ENCODE results near the gene SLC13A2.
"Not testable (repeated sequence)": the region's sequence is repeated elsewhere in the genome, so short reads cannot be mapped to it uniquely, and the experiment has no call there.

The SLC13A2 gene

GRCh38 chr17:28473542-28473941, at the start of gene SLC13A2:
SLC13A2 (plus strand) TSS chr17:28473644; CDS start chr17:28473713, 69 bp downstream.
- DNase-seq, result no peak

- DNase-seq, result no peak
Observed at GRCh38 chr17:28425206-28425605, 48.2 kb upstream of the SLC13A2 start.

DNA sequence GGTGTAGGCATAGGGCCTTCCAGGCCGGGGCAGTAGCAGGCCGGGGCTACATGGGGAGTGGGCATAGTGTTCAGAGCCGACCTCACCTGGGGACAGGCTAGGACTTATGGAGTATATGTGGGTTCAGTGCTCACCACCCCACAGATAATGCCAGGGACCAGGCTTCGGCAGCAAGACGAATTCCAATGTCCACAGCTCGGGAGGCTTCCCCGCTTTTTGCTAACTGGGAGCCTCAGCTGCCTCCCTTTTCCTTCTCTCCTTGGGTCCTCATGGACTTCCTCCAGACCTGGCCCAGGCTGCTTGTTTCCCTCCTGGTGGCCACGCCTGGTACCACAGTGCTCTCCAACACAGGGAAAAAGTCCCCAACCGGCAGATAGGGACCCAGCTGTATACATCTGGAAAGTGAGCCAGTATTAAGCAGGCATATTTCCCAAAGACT, 47.3 kb upstream of the SLC13A2 start:
- DNase-seq, result no peak

- DNase-seq, result no peak
Observed at GRCh38 chr17:28427371-28427770, 46.1 kb upstream of the SLC13A2 start.

GRCh38 chr17:28427982-28428381, 45.5 kb upstream of the SLC13A2 start:
- not testable (repeated sequence) for DNase-seq

GRCh38 chr17:28433721-28434120, 39.7 kb upstream of the SLC13A2 start:
- no peak for DNase-seq

DNA sequence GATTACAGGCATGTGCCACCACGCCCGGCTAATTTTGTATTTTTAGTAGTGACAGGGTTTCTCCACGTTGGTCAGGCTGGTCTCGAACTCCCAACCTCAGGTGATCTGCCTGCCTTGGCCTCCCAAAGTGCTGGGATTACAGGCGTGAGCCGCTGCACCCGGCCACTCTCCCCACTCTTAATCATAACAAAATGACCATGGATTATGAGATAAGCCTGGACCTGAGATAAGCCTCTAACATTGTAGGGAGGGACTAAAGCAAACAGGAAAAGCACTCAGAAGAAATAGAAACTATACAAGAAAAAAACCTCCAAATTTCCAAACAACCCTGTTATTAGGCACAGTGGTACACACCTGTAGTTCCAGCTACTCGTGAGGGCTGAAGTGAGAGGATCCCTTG, 39.1 kb upstream of the SLC13A2 start:
- not testable (repeated sequence) for DNase-seq

DNA sequence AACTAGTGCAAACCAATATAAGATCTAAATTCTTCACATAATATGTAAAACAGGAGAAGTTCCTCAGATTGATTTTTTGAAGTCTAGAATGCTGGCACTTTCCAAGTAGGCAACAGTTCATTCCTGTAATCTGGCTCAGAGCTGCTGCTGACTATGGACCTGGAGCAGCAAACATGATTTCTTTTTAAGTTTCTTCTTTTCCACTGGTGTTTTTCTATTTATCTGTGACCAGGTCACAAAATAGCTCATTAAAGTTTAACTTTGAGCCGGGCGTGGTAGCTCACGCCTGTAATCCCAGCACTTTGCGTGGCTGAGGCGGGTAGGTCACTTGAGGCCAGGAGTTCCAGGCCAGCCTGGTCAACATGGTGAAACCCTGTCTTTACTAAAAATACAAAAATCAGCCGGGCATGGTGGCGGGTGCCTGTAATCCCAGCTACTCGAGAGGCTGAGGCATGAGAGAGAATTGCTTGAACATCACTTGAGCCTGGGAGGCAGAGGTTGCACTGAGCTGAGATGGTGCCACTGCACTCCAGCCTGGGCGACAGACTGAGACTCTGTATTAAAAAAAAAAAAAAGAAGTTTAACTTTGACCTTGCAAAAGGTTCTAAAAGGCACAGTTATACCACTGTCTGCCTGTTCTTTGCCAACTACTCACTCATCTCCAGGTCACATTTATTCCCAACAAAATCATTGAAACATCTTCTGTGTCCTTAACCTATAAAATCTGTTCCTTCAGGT, 29.4 kb upstream of the SLC13A2 start:
- DNase-seq, result no peak

GRCh38 chr17:28446716-28447395, 26.6 kb upstream of the SLC13A2 start:
- no peak for DNase-seq

DNA sequence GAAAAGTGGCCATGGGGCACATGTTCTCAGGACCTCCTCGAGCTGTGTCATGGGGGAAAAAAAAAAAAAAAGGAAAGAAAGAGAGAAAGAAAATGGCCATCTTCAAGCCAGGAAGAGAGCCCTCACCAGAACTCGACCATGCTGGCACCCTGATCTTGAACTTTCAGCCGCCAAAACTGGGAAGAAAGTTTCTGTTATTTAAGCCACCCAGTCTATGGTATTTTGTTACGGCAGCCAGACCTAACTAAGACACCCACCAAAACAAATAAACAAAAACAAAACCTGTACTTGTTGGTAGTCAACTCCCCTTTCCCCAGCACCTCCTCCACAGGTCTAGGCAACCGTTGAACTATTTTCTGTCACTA, 26.1 kb upstream of the SLC13A2 start:
- DNase-seq, result no peak

DNA sequence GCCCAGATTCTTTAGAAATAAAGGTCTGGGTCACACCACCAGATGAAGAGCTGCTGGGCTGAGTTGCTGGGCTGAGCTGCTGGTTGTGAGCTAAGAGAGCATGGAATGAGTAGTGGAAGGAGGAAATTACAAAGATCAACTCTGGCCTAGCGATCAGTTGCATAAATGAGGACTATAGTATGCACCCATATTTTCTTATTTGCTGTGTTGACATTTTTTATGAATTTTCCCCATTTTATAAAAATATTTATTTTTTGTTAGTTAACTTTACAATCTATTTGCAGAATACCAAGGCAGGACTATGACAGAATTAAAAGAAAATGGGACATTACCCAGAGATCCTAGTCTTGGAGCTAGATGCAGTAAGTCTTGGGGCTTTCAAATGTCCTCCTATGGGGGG, 23.6 kb upstream of the SLC13A2 start:
- no peak for DNase-seq

- DNase-seq, result no peak
Observed at GRCh38 chr17:28457890-28458289, 15.6 kb upstream of the SLC13A2 start.

DNA sequence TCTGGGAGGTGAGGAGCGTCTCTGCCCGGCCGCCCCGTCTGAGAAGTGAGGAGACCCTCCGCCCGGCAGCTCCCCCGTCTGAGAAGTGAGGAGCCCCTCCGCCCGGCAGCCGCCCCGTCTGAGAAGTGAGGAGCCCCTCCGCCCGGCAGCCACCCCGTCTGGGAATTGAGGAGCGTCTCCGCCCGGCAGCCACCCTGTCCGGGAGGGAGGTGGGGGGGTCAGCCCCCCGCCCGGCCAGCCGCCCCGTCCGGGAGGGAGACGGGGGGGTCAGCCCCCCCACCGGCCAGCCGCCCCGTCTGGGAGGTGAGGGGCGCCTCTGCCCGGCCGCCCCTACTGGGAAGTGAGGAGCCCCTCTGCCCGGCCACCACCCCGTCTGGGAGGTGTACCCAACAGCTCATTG, 14.6 kb upstream of the SLC13A2 start:
- DNase-seq, result not testable (repeated sequence)

DNA sequence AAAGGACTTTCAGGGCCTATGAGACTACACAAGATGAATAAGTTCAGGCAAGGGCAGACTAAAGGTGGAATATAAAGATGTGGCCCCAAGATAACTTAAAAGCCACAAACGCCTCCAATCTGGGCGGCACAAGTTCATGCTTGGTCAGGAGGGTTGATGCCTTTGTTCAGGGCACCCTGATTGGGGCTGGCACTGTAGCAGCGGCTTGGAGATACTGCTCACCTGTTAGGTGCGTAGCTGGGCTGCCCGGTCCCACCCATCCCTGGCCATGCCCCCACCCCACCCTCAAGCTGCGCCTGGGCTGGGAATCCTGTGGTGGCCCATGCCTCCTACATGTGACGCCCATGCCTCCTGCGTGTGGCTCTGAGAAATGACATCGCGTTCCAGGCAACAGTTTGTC, 12.5 kb upstream of the SLC13A2 start:
- no peak for DNase-seq

DNA sequence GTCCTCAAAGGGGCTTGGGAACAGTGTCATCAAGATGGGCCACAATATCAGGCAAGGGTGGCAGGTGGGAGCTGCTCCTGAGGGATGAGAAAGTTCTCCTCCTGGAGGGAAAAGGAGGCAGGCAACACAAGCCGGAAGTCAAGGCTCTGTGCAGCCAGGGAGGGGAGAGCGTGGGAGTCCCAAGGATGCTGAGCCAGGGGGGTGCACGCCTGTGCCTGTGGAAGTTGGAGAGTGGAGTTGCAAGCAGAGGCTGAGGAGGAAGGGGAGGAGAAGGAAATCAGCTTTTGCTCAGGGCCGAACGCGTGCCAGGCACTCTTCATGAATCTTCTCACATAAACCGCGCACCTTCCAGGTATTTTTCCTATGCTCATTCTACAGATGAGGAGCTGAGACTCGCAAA, 7.4 kb upstream of the SLC13A2 start:
- DNase-seq, result no peak

- no peak for DNase-seq
Observed at GRCh38 chr17:28466521-28467048, 6.9 kb upstream of the SLC13A2 start.

GRCh38 chr17:28467456-28468025, 5.9 kb upstream of the SLC13A2 start:
- DNase-seq, result no peak

DNA sequence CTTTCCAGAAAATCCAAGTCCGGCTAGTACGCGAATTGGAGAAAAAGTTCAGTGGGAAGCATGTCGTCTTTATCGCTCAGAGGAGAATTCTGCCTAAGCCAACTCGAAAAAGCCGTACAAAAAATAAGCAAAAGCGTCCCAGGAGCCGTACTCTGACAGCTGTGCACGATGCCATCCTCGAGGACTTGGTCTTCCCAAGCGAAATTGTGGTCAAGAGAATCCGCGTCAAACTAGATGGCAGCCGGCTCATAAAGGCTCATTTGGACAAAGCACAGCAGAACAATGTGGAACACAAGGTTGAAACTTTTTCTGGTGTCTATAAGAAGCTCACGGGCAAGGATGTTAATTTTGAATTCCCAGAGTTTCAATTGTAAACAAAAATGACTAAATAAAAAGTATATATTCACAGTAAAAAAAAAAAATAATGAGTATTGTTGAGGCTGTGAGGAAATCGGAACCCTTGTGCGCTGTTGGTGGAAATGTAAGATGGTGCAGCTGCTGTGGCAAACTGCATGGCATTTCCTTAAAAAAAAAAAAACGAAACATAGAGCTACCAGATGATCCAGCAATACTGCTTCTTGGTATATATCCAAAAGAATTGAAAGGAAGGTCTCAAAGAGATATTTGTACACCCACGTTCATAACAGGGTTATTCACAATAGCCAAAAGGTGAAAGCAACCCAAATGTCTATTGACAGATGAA, 5.3 kb upstream of the SLC13A2 start:
- not testable (repeated sequence) for DNase-seq

GRCh38 chr17:28468781-28469180, 4.7 kb upstream of the SLC13A2 start:
- DNase-seq, result no peak

- no peak for DNase-seq
Observed at GRCh38 chr17:28469376-28469775, 4.1 kb upstream of the SLC13A2 start.

DNA sequence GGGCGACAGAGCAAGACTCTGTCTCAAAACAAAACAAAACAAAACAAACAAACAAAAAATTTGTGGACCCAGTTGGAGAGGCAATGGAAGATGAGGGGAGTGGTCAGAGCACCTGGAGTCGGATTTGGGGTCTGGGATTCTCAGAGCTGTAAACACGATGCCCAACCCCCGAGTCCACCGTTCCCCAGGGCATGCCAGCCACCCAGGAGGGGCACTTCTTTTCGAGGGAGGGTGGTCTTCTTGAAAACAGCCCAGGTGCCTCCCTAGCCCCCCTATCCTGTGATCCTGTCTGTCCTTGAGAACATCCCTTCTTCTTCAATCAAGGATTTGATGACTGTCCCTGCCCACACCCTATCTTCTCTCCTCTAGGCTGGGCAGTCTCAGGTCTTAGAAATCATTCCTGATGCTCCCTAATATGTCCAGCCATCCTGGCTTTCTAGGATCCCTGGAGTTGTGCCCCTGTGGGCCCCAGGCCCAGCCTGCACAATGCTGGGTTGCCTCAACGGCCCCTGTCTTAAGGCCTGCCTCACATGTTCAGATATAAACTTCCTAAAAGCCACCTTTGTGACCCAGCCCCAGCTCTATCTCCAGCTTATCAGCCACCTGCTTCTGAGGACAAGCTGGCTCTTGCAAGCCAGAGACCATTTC, 3.1 kb upstream of the SLC13A2 start:
- DNase-seq, result no peak

DNA sequence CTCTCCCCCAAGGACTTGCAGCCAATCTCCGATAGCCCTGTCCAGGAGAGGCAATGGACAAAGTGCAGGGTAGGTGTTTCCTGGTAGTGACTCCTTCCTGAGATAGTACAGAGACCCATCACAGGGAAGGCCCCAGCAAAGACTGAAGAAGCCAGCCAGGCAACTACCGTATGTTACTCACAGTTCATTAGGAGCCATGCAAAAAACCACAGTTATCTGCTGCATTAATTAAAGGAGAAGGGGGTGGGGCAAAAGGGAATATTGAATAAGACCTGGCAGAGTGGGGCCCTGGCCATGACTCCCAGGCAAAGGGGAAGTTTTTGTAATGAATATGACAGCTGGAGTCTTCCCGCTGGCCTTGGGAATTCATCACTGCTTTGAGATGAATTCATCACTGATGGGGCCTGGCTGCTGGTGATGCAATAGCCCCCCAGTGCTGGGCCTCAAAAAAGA, 2.5 kb upstream of the SLC13A2 start:
- no peak for DNase-seq
